Kasumi-1 (cell line): Measurements from ENCODE around the gene SARS1.

Experiments
- DNase-seq, 2 experiments: peaks; one replicate each; lab custom pipeline; 2025; lab: John Stamatoyannopoulos, UW

SARS1 gene

GRCh38 chr1:109249654-109250401 lies 36.1 kb downstream of the SARS1 start:
- no peak for DNase-seq

GRCh38 chr1:109250454-109251276 lies 36.9 kb downstream of the SARS1 start:
- DNase-seq = no peak

GRCh38 chr1:109251277-109252166 lies 37.8 kb downstream of the SARS1 start:
- no peak for DNase-seq

DNA sequence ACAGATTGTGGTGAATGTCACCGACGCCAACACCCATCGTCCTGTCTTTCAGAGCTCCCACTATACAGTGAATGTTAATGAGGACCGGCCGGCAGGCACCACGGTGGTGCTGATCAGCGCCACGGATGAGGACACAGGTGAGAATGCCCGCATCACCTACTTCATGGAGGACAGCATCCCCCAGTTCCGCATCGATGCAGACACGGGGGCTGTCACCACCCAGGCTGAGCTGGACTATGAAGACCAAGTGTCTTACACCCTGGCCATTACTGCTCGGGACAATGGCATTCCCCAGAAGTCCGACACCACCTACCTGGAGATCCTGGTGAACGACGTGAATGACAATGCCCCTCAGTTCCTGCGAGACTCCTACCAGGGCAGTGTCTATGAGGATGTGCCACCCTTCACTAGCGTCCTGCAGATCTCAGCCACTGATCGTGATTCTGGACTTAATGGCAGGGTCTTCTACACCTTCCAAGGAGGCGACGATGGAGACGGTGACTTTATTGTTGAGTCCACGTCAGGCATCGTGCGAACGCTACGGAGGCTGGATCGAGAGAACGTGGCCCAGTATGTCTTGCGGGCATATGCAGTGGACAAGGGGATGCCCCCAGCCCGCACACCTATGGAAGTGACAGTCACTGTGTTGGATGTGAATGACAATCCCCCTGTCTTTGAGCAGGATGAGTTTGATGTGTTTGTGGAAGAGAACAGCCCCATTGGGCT lies 38.6 kb downstream of the SARS1 start:
- no peak for DNase-seq

DNA sequence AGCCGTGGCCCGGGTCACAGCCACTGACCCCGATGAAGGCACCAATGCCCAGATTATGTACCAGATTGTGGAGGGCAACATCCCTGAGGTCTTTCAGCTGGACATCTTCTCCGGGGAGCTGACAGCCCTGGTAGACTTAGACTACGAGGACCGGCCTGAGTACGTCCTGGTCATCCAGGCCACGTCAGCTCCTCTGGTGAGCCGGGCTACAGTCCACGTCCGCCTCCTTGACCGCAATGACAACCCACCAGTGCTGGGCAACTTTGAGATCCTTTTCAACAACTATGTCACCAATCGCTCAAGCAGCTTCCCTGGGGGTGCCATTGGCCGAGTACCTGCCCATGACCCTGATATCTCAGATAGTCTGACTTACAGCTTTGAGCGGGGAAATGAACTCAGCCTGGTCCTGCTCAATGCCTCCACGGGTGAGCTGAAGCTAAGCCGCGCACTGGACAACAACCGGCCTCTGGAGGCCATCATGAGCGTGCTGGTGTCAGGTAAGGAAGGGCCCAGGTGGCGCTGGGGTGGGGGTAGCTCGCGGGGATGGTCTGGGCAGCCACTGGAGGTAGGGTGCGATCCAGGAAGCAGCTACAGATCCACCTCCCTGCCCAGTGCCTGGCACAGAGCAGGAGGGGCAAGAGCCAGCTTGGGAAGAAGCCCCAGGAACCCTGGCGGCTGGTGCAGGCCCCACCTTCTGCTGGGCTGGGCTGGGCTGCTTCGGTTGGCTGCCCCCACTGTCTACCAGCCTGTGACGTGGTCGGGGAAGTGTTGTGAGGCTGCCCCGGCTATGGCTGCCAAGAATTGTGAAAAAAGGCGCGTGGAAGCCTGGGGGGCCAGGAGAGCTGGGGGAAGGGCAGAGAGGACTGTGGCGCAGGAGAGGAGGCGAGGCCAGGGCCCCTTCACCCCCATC lies 39.4 kb downstream of the SARS1 start:
- no peak for DNase-seq

DNA sequence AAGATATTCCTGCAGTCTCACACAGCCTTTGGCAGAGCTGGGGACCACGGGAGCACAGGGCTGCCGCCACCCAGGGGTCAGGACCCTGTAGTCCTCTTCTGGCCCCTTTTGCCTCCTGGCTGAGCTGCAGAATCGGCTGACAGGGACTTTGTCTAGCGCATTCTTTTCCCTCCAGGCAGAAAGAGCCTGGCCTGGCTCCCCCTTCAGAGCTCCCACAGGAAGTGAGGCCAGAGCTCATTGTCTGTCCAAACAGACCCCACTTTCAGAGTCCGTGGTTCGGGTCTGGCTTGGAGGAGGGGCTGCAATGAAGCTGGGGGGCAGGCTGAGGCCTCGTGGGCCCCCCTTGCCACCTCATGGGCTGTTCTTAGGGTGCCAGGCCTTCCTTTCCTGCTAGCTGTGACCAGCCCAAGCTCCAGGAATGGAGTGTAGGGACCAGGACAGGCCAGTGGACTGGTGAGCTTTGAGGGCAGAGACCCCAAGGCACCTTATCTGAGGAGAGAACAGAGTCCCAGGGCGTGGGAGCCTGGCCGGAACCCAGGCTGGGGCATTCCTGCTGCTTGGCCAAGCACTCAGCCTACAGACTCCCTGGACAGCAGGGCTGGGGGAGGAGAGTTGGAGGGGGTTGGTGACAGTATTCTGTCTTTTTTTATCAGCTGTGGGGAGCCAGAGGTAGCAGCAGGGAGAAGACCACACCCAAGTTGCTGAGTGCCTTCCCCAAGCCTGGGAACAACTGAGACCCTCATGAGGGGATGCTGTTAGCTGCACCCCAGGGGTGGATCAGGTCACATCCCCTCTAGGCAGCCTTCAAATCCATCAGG lies 40.3 kb downstream of the SARS1 start:
- DNase-seq = no peak

DNA sequence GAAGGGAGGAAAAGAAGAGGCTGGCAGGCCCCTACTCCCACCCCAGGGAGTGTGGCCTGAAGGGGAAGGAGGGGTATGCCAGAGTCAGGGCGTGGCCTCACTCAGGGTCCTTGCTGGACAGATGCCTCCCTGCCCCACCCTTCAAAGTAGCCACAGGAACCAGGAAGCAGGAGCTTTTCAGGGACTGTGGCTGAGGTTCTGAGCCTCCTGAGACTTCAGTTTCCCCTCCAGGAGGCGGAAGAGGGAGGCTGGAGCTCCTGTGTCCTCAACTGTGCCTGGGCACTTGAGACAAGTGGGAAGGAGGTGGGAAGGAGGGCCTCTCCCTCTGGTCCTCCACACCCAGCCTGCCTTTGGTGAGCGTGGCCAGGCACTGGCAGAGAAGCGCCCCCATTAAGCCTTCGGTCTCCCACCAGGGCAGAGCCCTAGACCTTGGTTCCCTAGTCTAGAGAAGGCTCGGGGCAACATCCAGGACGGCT lies 40.9 kb downstream of the SARS1 start:
- DNase-seq = no peak

DNA sequence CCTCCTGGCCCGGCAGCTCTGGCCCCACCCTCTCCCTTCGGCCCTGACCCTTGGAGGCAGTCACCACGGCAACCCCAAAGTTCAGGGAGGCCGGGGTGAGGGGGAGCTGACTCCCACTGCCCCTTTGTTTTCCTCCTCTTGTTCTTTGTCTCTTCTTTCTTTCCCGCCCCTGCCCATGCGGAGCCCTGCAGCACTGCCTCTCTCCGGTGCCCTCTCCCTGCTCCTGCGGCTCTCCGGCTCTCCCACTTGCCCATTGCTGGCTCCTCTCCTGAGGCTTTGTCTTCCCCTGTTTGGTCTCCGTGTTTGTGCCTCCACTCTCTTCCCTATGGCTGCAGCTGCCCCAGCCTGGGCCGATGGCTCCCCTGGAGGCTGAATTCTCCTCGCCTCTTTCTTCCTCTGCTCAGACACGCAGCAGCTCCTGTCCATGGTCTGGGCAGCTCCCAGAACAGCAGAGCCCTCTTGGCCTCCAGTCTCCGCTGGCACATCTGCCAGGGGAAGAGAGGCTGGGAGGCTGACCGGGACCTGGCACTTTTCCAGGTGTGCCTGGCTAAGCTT lies 41.5 kb downstream of the SARS1 start:
- DNase-seq = no peak

DNA sequence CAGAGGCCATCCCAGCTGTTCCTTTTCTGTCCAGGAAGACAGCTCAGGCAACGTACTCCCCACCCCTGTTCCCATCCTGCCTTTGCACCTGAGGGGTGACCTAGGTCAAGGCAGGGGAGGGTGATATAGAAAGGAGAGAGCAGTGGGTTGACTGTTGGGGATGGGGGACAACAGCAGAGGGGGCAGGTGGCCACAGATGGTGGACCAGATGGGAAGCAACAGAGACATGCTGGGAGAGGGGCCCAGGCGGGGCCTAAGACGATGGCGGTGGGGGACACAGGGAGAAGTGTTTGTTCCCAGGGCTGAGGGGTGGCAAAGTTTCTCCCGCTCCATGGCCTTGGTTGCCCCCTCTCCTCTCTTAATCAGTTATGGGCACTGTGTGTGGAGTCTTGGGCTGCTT lies 42.0 kb downstream of the SARS1 start:
- DNase-seq = no peak

- no peak for DNase-seq
These were observed 42.4 kb downstream of the SARS1 start for GRCh38 chr1:109256085-109256484.

- DNase-seq = no peak
These were observed 43.4 kb downstream of the SARS1 start for GRCh38 chr1:109256971-109257681.

DNA sequence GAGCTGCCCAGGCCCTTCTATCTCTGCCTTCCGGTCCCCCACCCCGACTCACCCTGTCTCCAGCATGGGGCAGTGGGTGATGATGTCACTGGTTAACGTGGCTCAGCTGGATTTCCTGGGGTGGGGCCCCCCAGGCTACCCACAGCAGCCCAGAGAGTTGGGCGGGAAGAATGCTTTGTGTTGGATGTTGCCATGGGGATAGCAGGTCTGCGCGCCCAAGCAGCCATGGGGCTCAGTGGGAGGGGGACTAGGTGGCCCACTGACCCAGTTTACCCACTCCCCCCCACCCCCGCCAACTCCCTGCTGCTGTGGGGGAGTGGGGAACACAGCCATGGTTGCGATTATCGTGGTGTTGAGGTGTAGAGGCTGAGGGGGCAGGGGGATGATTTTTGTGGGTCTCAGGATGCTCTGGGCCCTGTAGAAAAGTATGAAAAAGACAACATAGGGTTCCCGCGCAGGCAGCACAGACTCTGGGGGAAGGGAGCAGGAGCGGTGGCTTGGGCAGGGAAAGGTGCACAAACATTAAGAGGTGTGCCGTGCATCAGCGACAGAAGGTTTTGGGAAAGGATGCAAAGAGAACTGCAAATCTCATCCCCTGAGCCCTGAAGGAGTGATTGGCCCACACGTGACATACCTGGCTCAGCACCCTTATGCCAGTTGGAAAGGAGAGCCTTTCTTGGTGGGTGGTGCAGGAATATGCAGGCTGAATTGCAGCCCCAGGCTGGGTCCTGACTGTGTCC lies 44.1 kb downstream of the SARS1 start:
- no peak for DNase-seq

DNA sequence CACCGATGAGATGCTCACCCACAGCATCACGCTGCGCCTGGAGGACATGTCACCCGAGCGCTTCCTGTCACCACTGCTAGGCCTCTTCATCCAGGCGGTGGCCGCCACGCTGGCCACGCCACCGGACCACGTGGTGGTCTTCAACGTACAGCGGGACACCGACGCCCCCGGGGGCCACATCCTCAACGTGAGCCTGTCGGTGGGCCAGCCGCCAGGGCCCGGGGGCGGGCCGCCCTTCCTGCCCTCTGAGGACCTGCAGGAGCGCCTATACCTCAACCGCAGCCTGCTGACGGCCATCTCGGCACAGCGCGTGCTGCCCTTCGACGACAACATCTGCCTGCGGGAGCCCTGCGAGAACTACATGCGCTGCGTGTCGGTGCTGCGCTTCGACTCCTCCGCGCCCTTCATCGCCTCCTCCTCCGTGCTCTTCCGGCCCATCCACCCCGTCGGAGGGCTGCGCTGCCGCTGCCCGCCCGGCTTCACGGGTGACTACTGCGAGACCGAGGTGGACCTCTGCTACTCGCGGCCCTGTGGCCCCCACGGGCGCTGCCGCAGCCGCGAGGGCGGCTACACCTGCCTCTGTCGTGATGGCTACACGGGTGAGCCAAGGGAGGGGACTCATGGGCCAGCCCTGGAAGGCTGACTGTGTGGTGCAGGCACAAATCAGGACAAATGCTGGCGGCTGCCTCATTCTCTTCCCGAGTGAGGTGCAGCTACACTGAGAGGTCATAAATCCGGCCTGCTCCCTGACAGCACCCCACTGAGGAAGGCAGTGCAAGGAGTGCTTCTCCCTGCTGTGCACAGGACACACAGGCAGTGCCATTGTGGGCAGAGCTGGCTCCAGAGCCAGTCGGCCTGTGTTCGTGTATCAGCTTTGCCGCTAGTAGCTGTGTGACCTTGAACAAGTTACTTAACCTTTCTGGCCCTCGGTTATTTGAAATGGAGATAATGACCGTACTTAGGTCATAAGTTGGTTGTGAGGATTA lies 45.1 kb downstream of the SARS1 start:
- DNase-seq = no peak

DNA sequence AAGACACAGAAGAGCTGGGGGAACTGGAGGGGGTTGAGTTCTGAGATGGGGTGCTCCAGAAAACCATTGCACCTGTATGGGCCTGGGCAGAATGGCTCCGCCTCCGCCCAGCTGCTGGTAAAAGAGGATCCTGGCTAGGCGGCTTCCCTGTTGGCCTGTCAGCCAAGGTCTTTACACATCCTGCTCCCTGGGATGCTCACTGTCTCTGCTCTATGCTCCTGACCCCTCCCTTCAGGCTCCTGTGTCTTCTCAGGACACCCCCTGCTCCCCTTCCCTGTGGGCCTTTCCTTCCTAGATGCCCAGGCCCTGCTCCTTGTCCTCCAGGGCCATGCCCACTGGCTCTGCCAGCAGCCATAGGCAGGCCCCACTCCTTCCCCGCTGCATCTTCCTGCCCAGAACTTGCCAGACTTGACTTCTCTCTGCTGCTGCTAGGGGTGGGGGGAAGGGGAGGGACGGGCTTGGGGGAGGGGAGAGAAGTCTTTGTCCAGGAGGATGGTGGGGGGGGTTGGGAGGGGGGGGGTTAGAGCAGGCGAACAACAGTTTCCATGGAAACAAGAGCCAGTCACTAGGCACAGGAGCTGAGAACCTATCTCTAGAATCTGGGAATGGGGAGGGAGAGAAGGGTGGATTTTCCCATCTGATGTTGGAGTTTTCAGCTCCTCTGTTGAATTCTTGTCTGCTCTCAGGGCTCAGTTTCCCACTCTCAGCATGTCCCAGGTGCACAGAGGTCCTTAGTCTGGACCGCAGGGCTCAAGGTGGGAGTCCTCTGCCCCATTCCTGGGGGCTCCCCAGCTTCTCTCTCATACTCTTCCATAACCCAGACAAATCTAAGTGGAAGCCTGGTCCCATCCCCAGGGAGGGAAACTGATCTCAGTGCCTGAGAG lies 46.2 kb downstream of the SARS1 start:
- no peak for DNase-seq

- no peak for DNase-seq
These were observed 47.3 kb downstream of the SARS1 start for GRCh38 chr1:109261006-109261405.

- no peak for DNase-seq
These were observed 47.9 kb downstream of the SARS1 start for GRCh38 chr1:109261578-109261977.
